Forelimb muscle (tissue), 1 donor: ENCODE results near the gene SLC43A3. TPM values are rescaled to one million over a fixed set of nuclear protein-coding genes. Genes with fewer than 3 reads are reported as not detected.

ENCODE experiments used
- DNase-seq: peaks from one replicate; pipeline ENCODE4 v3.0.0-alpha.2; 2013; ENCODE audit warnings: low read depth
- polyA plus RNA-seq: library from polyadenylated mRNA; unstranded; fragments of 120-200 nt; gene quantifications from one replicate; pipeline ENCODE4 v1.2.1, GENCODE V29; 2013; ENCODE audit not compliant: insufficient read length

The SLC43A3 gene
- polyA plus RNA-seq, 1 donor = 21.8 TPM

DNA sequence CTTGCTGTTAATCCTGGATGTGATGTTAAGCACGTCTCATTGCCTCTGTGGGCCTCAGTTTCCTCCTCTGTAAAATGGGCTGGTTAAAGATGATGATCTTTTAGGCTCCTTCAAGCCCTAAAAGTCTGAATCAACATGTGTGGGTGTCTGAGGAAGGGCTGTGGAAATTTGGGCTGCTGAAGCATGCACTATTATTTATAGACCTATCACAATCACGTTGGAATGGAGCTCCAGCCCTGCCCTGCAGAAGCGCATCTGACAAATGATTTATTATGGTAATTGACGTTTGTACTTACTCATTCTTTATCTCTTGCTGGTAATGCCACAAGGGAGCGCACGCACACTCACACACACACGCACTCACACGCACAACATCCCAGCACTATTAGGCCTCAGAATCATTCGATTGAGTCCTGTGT, 68.4 kb downstream of the SLC43A3 start:
- no peak for DNase-seq

DNA sequence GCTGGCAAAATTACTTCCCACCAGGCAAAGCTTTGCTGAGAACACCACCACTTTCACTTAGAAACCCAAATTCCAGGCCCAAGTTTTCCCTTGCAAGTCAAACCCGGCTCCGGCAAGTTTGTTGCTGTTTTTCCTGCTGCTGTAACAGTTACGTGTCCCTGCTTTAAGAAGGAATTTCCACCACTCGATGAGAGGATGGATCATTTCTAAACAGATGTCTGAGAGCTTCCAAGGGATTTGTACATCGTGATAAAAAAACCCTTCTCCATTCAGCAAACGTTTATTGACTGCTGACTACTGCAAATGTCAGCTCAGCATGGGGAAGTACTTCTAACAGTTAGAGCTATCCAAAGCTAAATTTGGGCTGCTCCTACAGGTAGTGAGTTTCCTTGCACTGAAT, 69.1 kb downstream of the SLC43A3 start:
- no peak for DNase-seq

DNA sequence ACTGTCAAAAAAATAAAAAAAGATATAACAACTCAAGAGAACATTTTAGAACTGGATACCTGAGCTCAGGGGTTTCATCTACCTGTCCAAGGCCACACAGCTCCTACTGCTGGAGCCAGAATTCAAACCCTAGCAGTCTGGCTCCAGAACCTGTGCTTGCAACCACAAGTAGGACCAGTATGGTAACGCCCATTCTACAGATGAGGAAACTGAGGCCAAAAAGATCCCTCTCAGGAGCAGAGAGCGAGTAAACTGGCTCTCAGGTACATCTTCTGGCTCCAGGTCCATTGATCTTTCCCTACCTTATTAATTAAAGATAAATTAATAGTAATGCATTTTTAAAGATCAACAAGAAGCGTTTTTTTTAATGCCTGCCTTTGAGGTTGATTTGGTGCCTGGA, 69.6 kb downstream of the SLC43A3 start:
- DNase-seq = no peak

Other genes with a start within 250 kb of the SLC43A3 start
- gene LRRC55, start 245.2 kb downstream of the SLC43A3 start, polyA plus RNA-seq = 1.4 TPM
- 86.9 TPM for gene APLNR, start 189.9 kb downstream of the SLC43A3 start, polyA plus RNA-seq
- 121 TPM for gene TNKS1BP1, start 102.2 kb downstream of the SLC43A3 start, polyA plus RNA-seq
- 91.5 TPM for gene SSRP1, start 91.2 kb downstream of the SLC43A3 start, polyA plus RNA-seq
- 5.4 TPM for gene P2RX3, start 88.8 kb downstream of the SLC43A3 start, polyA plus RNA-seq
- gene PRG3, start 46.0 kb downstream of the SLC43A3 start, polyA plus RNA-seq = 0.85 TPM
- 1.6 TPM for gene PRG2, start 36.5 kb downstream of the SLC43A3 start, polyA plus RNA-seq
- 37.2 TPM for gene RTN4RL2, start 33.4 kb upstream of the SLC43A3 start, polyA plus RNA-seq
- 14.1 TPM for gene SLC43A1, start 88.6 kb upstream of the SLC43A3 start, polyA plus RNA-seq
- 40.7 TPM for gene TIMM10, start 103.6 kb upstream of the SLC43A3 start, polyA plus RNA-seq
- 246 TPM for gene SMTNL1, start 110.5 kb upstream of the SLC43A3 start, polyA plus RNA-seq
- 24.6 TPM for gene UBE2L6, start 140.6 kb upstream of the SLC43A3 start, polyA plus RNA-seq
- gene SERPING1, start 170.6 kb upstream of the SLC43A3 start, polyA plus RNA-seq = 88.8 TPM
- gene YPEL4, start 222.8 kb upstream of the SLC43A3 start, polyA plus RNA-seq = 2.1 TPM
- gene CLP1, start 230.6 kb upstream of the SLC43A3 start, polyA plus RNA-seq = 8.5 TPM
- gene ZDHHC5, start 241.0 kb upstream of the SLC43A3 start, polyA plus RNA-seq = 31.0 TPM